ENCODE measurements around the gene SLC34A3. TPM values are rescaled to one million over a fixed set of nuclear protein-coding genes. Genes with fewer than 3 reads are reported as not detected.

SLC34A3 gene
- polyA plus RNA-seq, 4 donors = 4.7 to 11.9 (median 7.3) TPM

Other genes with a start within 250 kb of the SLC34A3 start
- under 1 TPM; 0.08 to 0.35 (median 0.19) TPM for gene LCNL1, start 247.9 kb upstream of the SLC34A3 start, polyA plus RNA-seq (ENCODE audit: insufficient read length in 4 of 4)
- 10 to 100 TPM; 26.9 to 46.1 (median 31.5) TPM for gene PAXX, start 238.5 kb upstream of the SLC34A3 start, polyA plus RNA-seq (ENCODE audit: insufficient read length in 4 of 4)
- gene CLIC3, start 234.3 kb upstream of the SLC34A3 start, polyA plus RNA-seq (ENCODE audit: insufficient read length in 4 of 4) = 1 to 10 TPM in 1 of 4 donors, under 1 TPM in 3; 0.28 to 1.2 (median 0.50) TPM
- gene ABCA2, start 202.7 kb upstream of the SLC34A3 start, polyA plus RNA-seq (ENCODE audit: insufficient read length in 4 of 4) = 10 to 100 TPM; 33.3 to 57.9 (median 40.2) TPM
- gene FUT7, start 198.8 kb upstream of the SLC34A3 start, polyA plus RNA-seq (ENCODE audit: insufficient read length in 4 of 4) = under 1 TPM in 2 of 4 donors, not detected in 2; 0.04 to 0.11 TPM
- gene NPDC1, start 184.7 kb upstream of the SLC34A3 start, polyA plus RNA-seq (ENCODE audit: insufficient read length in 4 of 4) = 10 to 100 TPM; 22.8 to 47.1 (median 26.5) TPM
- 1 to 10 TPM; 3.4 to 7.4 (median 4.2) TPM for gene ENTPD2, start 176.8 kb upstream of the SLC34A3 start, polyA plus RNA-seq (ENCODE audit: insufficient read length in 4 of 4)
- gene SAPCD2, start 160.3 kb upstream of the SLC34A3 start, polyA plus RNA-seq (ENCODE audit: insufficient read length in 4 of 4) = 1 to 10 TPM; 5.4 to 9.5 (median 6.0) TPM
- 1 to 10 TPM; 4.6 to 6.6 (median 5.6) TPM for gene UAP1L1, start 153.4 kb upstream of the SLC34A3 start, polyA plus RNA-seq (ENCODE audit: insufficient read length in 4 of 4)
- 10 to 100 TPM; 46.4 to 62.2 (median 53.4) TPM for gene MAN1B1, start 143.9 kb upstream of the SLC34A3 start, polyA plus RNA-seq (ENCODE audit: insufficient read length in 4 of 4)
- gene DPP7, start 116.2 kb upstream of the SLC34A3 start, polyA plus RNA-seq (ENCODE audit: insufficient read length in 4 of 4) = 10 to 100 TPM in 3 of 4 donors, 1 to 10 TPM in 1; 9.7 to 41.8 (median 18.2) TPM
- gene GRIN1, start 91.7 kb upstream of the SLC34A3 start, polyA plus RNA-seq (ENCODE audit: insufficient read length in 4 of 4) = under 1 TPM in 2 of 4 donors, not detected in 2; 0.04 to 0.12 TPM
- under 1 TPM in 1 of 4 donors, not detected in 3; 0.16 TPM for gene LRRC26, start 60.9 kb upstream of the SLC34A3 start, polyA plus RNA-seq (ENCODE audit: insufficient read length in 4 of 4)
- gene TMEM210, start 58.8 kb upstream of the SLC34A3 start, polyA plus RNA-seq (ENCODE audit: insufficient read length in 4 of 4) = not detected
- 10 to 100 TPM; 37.1 to 50.4 (median 40.9) TPM for gene ANAPC2, start 42.3 kb upstream of the SLC34A3 start, polyA plus RNA-seq (ENCODE audit: insufficient read length in 4 of 4)
- 10 to 100 TPM; 42.7 to 70.4 (median 47.7) TPM for gene SSNA1, start 42.2 kb upstream of the SLC34A3 start, polyA plus RNA-seq (ENCODE audit: insufficient read length in 4 of 4)
- 10 to 100 TPM; 12.9 to 18.6 (median 14.1) TPM for gene TPRN, start 30.2 kb upstream of the SLC34A3 start, polyA plus RNA-seq (ENCODE audit: insufficient read length in 4 of 4)
- 10 to 100 TPM; 44.6 to 49.8 (median 47.4) TPM for gene TMEM203, start 25.3 kb upstream of the SLC34A3 start, polyA plus RNA-seq (ENCODE audit: insufficient read length in 4 of 4)
- 10 to 100 TPM; 10.0 to 16.0 (median 10.9) TPM for gene NDOR1, start 25.2 kb upstream of the SLC34A3 start, polyA plus RNA-seq (ENCODE audit: insufficient read length in 4 of 4)
- gene RNF208, start 8.7 kb upstream of the SLC34A3 start, polyA plus RNA-seq (ENCODE audit: insufficient read length in 4 of 4) = 10 to 100 TPM in 2 of 4 donors, 1 to 10 TPM in 2; 7.9 to 16.3 (median 10.1) TPM
- 10 to 100 TPM in 2 of 4 donors, 1 to 10 TPM in 2; 4.9 to 14.2 (median 10.8) TPM for gene CYSRT1, start 5.7 kb upstream of the SLC34A3 start, polyA plus RNA-seq (ENCODE audit: insufficient read length in 4 of 4)
- gene RNF224, start 3.4 kb upstream of the SLC34A3 start, polyA plus RNA-seq (ENCODE audit: insufficient read length in 4 of 4) = 10 to 100 TPM in 1 of 4 donors, 1 to 10 TPM in 3; 5.1 to 14.5 (median 9.7) TPM
- 100 to 1,000 TPM; 343 to 454 (median 348) TPM for gene TUBB4B, start 10.4 kb downstream of the SLC34A3 start, polyA plus RNA-seq (ENCODE audit: insufficient read length in 4 of 4)
- 1 to 10 TPM; 1.7 to 2.3 (median 1.8) TPM for gene STPG3, start 20.4 kb downstream of the SLC34A3 start, polyA plus RNA-seq (ENCODE audit: insufficient read length in 4 of 4)
- gene NELFB, start 24.4 kb downstream of the SLC34A3 start, polyA plus RNA-seq (ENCODE audit: insufficient read length in 4 of 4) = 10 to 100 TPM; 46.6 to 69.7 (median 51.2) TPM
- 1 to 10 TPM; 3.6 to 10.0 (median 4.9) TPM for gene TOR4A, start 46.8 kb downstream of the SLC34A3 start, polyA plus RNA-seq (ENCODE audit: insufficient read length in 4 of 4)
- gene NRARP, start 71.4 kb downstream of the SLC34A3 start, polyA plus RNA-seq (ENCODE audit: insufficient read length in 4 of 4) = 10 to 100 TPM in 1 of 4 donors, 1 to 10 TPM in 3; 6.6 to 10.1 (median 6.7) TPM
- 10 to 100 TPM; 12.5 to 19.3 (median 13.8) TPM for gene EXD3, start 192.3 kb downstream of the SLC34A3 start, polyA plus RNA-seq (ENCODE audit: insufficient read length in 4 of 4)
- gene NOXA1, start 192.5 kb downstream of the SLC34A3 start, polyA plus RNA-seq (ENCODE audit: insufficient read length in 4 of 4) = 10 to 100 TPM in 1 of 4 donors, 1 to 10 TPM in 3; 5.7 to 10.1 (median 6.2) TPM
- under 1 TPM; 0.52 to 0.59 (median 0.56) TPM for gene ENTPD8, start 210.5 kb downstream of the SLC34A3 start, polyA plus RNA-seq (ENCODE audit: insufficient read length in 4 of 4)
- 10 to 100 TPM; 45.5 to 49.6 (median 45.8) TPM for gene NSMF, start 228.4 kb downstream of the SLC34A3 start, polyA plus RNA-seq (ENCODE audit: insufficient read length in 4 of 4)